GM23248 (cell line): ENCODE results near the gene VAMP7.

Experiments used
- EZH2 ChIP-seq: fragments of 200-600 bp; sonication (generic); IDR thresholded peaks from 2 replicates; pipeline ENCODE4 v1.6.1; 2018; ENCODE audit warnings: antibody characterized with exemption, mild to moderate bottlenecking; ENCODE audit not compliant: insufficient read depth, poor library complexity, severe bottlenecking
- EZH2phosphoT487 ChIP-seq: fragments of 200-600 bp; sonication (generic); IDR thresholded peaks from 2 replicates; pipeline ENCODE4 v1.6.1; 2018; ENCODE audit warnings: antibody characterized with exemption, moderate library complexity, mild to moderate bottlenecking, low read depth; ENCODE audit not compliant: insufficient read depth

DNA sequence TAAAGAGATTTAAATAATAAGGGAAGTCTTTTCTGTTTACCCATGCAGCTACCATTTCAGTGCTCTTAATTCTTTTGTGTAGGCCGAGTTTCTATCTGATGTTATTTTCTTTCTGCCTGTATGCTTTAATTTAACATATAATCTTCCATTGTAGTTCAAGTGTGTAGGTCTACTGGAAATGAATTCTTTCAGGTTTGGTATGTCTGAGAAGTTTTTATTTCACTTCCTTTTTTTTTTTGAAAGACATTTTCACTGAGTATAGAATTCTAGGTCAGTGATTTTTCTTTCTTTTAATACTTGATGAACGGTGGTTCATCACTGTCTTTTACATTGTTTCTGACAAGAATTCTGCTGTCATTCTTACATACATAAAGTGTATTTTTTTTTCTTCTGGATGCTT, 42.1 kb downstream of the VAMP7 start:
- TF ChIP-seq EZH2 (no peak), EZH2phosphoT487 (no peak)
